HEK293T (cell line): ENCODE data around the gene CEP170.

Experiments used
- CTCF ChIA-PET: fragments of 350-600 bp; formaldehyde crosslinking; extraction: SDS; loops from one replicate; lab custom pipeline; 2021; ENCODE audit warnings: antibody characterized with exemption, inconsistent platforms; lab: Yijun Ruan, JAX
- POLR2A ChIA-PET: fragments of 350-600 bp; formaldehyde crosslinking; extraction: SDS; loops from one replicate; lab custom pipeline; 2020; ENCODE audit warnings: antibody characterized with exemption, inconsistent platforms; lab: Yijun Ruan, JAX
- DNase-seq: peaks from one replicate; pipeline ENCODE4 v3.0.0; 2012; ENCODE audit warnings: mixed read lengths; ENCODE audit errors: extremely low spot score
- ARNT ChIP-seq: fragments of 450-650 bp; IDR thresholded peaks from 2 replicates; pipeline ENCODE4 v1.6.1; 2017; ENCODE audit warnings: mild to moderate bottlenecking
- BHLHE40 ChIP-seq: fragments of 450-650 bp; IDR thresholded peaks from 2 replicates; pipeline ENCODE4 v1.6.1; 2016; ENCODE audit warnings: mild to moderate bottlenecking, moderate library complexity, borderline replicate concordance
- CTBP1 ChIP-seq: fragments of 450-650 bp; IDR thresholded peaks from 2 replicates; pipeline ENCODE4 v1.6.1; 2016; ENCODE audit warnings: borderline replicate concordance
- ELF4 ChIP-seq: fragments of 450-650 bp; IDR thresholded peaks from 2 replicates; pipeline ENCODE4 v1.6.1; 2017; ENCODE audit warnings: antibody characterized with exemption
- FOXA1 ChIP-seq: fragments of 450-650 bp; IDR thresholded peaks from 2 replicates; pipeline ENCODE4 v1.6.1; 2016; ENCODE audit warnings: mild to moderate bottlenecking
- FOXK2 ChIP-seq: fragments of 450-650 bp; IDR thresholded peaks from 2 replicates; pipeline ENCODE4 v1.6.1; 2016; ENCODE audit warnings: mild to moderate bottlenecking
- FOXM1 ChIP-seq: fragments of 450-650 bp; IDR thresholded peaks from 2 replicates; pipeline ENCODE4 v1.6.1; 2017; ENCODE audit warnings: mild to moderate bottlenecking, borderline replicate concordance
- HDGF ChIP-seq: fragments of 450-650 bp; IDR thresholded peaks from 2 replicates; pipeline ENCODE4 v1.6.1; 2017; ENCODE audit warnings: antibody characterized with exemption, borderline replicate concordance
- L3MBTL2 ChIP-seq: fragments of 450-650 bp; conservative IDR thresholded peaks from 2 replicates; pipeline ENCODE4 v1.6.1; 2016; ENCODE audit warnings: mild to moderate bottlenecking
- LEF1 ChIP-seq: fragments of 450-650 bp; IDR thresholded peaks from 2 replicates; pipeline ENCODE4 v1.6.1; 2017; ENCODE audit warnings: mild to moderate bottlenecking, borderline replicate concordance
- NFRKB ChIP-seq: fragments of 450-650 bp; IDR thresholded peaks from 2 replicates; pipeline ENCODE4 v1.6.1; 2016; ENCODE audit warnings: mild to moderate bottlenecking, moderate library complexity
- PKNOX1 ChIP-seq: fragments of 450-650 bp; IDR thresholded peaks from 2 replicates; pipeline ENCODE4 v1.6.1; 2016
- SP1 ChIP-seq: fragments of 450-650 bp; IDR thresholded peaks from 2 replicates; pipeline ENCODE4 v1.6.1; 2017
- SUZ12 ChIP-seq: fragments of 450-650 bp; IDR thresholded peaks from 2 replicates; pipeline ENCODE4 v1.6.1; 2016; ENCODE audit warnings: mild to moderate bottlenecking
- TARDBP ChIP-seq: fragments of 450-650 bp; IDR thresholded peaks from 2 replicates; pipeline ENCODE4 v1.6.1; 2016
- ZNF384 ChIP-seq: fragments of 450-650 bp; IDR thresholded peaks from 2 replicates; pipeline ENCODE4 v1.6.1; 2016

CEP170 gene

GRCh38 chr1:243258731-243259130, 3.6 kb upstream of the CEP170 start:
- TF ChIP-seq HDGF (no peak), FOXK2 (no peak), LEF1 (no peak), ARNT (no peak), CTBP1 (no peak), NFRKB (no peak), FOXA1 (no peak), L3MBTL2 (no peak)
- POLR2A ChIA-PET = no interaction called here
- no peak for DNase-seq
- CTCF ChIA-PET = no interaction called here

GRCh38 chr1:243257189-243257588, 2.1 kb upstream of the CEP170 start:
- no peak for DNase-seq
- CTCF ChIA-PET = interaction anchor here (0.6 kb wide), 1 partner anchor 1336 kb away, joined by 3 read pairs; no protein-coding TSS in a partner anchor
- no peak for TF ChIP-seq ELF4
- no peak for TF ChIP-seq ARNT
- TF ChIP-seq SP1 = no peak
- no peak for TF ChIP-seq SUZ12
- TF ChIP-seq NFRKB = no peak
- no peak for TF ChIP-seq TARDBP
- TF ChIP-seq FOXK2 = no peak
- no peak for TF ChIP-seq ZNF384
- TF ChIP-seq PKNOX1 = no peak
- no peak for TF ChIP-seq FOXM1
- TF ChIP-seq LEF1 = no peak
- no peak for TF ChIP-seq BHLHE40
- no peak for TF ChIP-seq CTBP1
- TF ChIP-seq HDGF = no peak
- no peak for TF ChIP-seq L3MBTL2
- no peak for TF ChIP-seq FOXA1
- POLR2A ChIA-PET = interaction anchor here (0.6 to 0.8 kb wide), 2 partner anchors 64 to 1163 kb away, joined by 3 read pairs; no protein-coding TSS in a partner anchor

- DNase-seq = no peak
- CTCF ChIA-PET = interaction anchor here (0.6 to 1.9 kb wide), 2 partner anchors 9 to 1336 kb away, joined by 3 to 4 read pairs; no protein-coding TSS in a partner anchor
- POLR2A ChIA-PET = interaction anchor here (0.6 to 1.3 kb wide), 4 partner anchors 57 to 1337 kb away, joined by 3 to 4 read pairs (median 3); no protein-coding TSS in a partner anchor
- TF ChIP-seq PKNOX1 (peak; percentile 62; the same call in 1 of the 2 replicates), LEF1 (no peak)
Observed at GRCh38 chr1:243256590-243256989, 1.5 kb upstream of the CEP170 start.

- CTCF ChIA-PET = interaction anchor here (1.9 kb wide), 1 partner anchor 9 kb away, joined by 4 read pairs; no protein-coding TSS in a partner anchor
- DNase-seq = peak; percentile 96
- POLR2A ChIA-PET = interaction anchor here (0.6 to 1.5 kb wide), 18 partner anchors 9 to 1616 kb away, joined by 3 to 12 read pairs (median 4); partner anchors contain the start of genes CHML and OPN3
- TF ChIP-seq ZNF384 (no peak), ARNT (no peak), CTBP1 (no peak), LEF1 (no peak), NFRKB (no peak), FOXM1 (no peak), TARDBP (no peak), HDGF (no peak), L3MBTL2 (peak; percentile 77), SP1 (no peak), PKNOX1 (0 out of 2 replicates have a peak, but pooled peaks have one; percentile 1), SUZ12 (peak; percentile 76), BHLHE40 (no peak), ELF4 (peak; percentile 32; the same call in 1 of the 2 replicates), FOXA1 (no peak), FOXK2 (no peak)
Observed at GRCh38 chr1:243255791-243256512, 871 bp upstream of the CEP170 start, which contains the start of gene SDCCAG8. Gene SDCCAG8, plus strand, starts transcription at chr1:243256041. Its CDS starts 133 bp downstream, at chr1:243256174.

GRCh38 chr1:243254233-243254926, 701 bp downstream of the CEP170 start:
- ChIA-PET POLR2A (interaction anchor here (1.2 to 1.5 kb wide), 3 partner anchors 20 to 1407 kb away, joined by 3 to 12 read pairs (median 6); partner anchors contain the start of gene EXO1), CTCF (interaction anchor here (1.9 kb wide), 1 partner anchor 11 kb away, joined by 4 read pairs; no protein-coding TSS in a partner anchor)
- peak; percentile 54 for DNase-seq
- no peak for TF ChIP-seq LEF1
- no peak for TF ChIP-seq FOXM1
- no peak for TF ChIP-seq CTBP1
- no peak for TF ChIP-seq ELF4
- no peak for TF ChIP-seq FOXA1
- no peak for TF ChIP-seq L3MBTL2
- no peak for TF ChIP-seq PKNOX1
- TF ChIP-seq ZNF384 = no peak
- TF ChIP-seq HDGF = no peak
- TF ChIP-seq NFRKB = no peak
- no peak for TF ChIP-seq ARNT
- no peak for TF ChIP-seq BHLHE40
- TF ChIP-seq SUZ12 = no peak
- TF ChIP-seq TARDBP = no peak
- no peak for TF ChIP-seq SP1
- TF ChIP-seq FOXK2 = no peak
